Activated naive CD8-positive, alpha-beta T cell (primary cell): ENCODE data around the gene TNNI3K.
"Not testable (repeated sequence)": the region's sequence is repeated elsewhere in the genome, so short reads cannot be mapped to it uniquely, and the experiment has no call there.

ENCODE experiments used
- H3K27ac Mint-ChIP-seq: one replicate; pipeline ENCODE4 v1.8.0; 2021; ENCODE audit warnings: mixed read lengths
- H3K27me3 Mint-ChIP-seq: one replicate; pipeline ENCODE4 v1.8.0; 2021; ENCODE audit warnings: mixed read lengths
- H3K36me3 Mint-ChIP-seq: one replicate; pipeline ENCODE4 v1.8.0; 2021; ENCODE audit warnings: mixed read lengths
- H3K4me1 Mint-ChIP-seq: one replicate; pipeline ENCODE4 v1.8.0; 2021; ENCODE audit warnings: low read depth, mixed read lengths
- H3K4me3 Mint-ChIP-seq: one replicate; pipeline ENCODE4 v1.8.0; 2021; ENCODE audit warnings: mild to moderate bottlenecking, mixed read lengths
- H3K9me3 Mint-ChIP-seq: one replicate; pipeline ENCODE4 v1.8.0; 2021; ENCODE audit warnings: low read depth, mixed read lengths

The TNNI3K gene

GRCh38 chr1:74247881-74248528 lies 12.8 kb downstream of the TNNI3K start:
- H3K27me3 Mint-ChIP-seq: no peaks in the 10 kb centered on the region
- no peaks in the 10 kb centered on the region for H3K36me3 Mint-ChIP-seq
- H3K27ac Mint-ChIP-seq: no peak overlapping the region
- no peak overlapping the region for H3K4me3 Mint-ChIP-seq
- no peaks in the 10 kb centered on the region for H3K4me1 Mint-ChIP-seq
- no peaks in the 10 kb centered on the region for H3K9me3 Mint-ChIP-seq

DNA sequence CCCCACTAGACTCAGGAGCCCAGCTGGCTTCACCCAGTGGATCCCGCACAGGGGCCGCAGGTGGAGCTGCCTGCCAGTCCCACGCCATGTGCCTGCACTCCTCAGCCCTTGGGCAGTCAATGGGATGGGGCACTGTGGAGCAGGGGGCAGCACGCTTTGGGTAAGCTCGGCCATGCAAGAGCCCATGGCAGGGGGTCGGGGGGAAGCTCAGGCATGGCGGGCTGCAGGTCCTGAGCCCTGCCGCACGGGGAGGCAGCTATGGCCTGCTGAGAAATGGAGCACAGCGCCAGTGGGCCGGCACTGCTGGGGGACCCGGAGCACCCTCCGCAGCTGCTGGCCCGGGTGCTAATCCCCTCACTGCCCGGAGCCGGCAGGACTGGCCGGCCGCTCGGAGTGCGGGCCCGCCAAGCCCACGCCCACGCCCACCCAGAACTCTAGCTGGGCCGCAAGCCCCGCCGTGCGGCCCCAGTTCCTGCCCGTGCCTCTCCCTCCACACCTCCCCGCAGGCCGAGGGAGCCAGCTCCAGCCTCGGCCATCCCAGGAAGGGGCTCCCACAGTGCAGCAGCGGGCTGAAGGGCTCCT lies 18.1 kb downstream of the TNNI3K start:
- not testable (repeated sequence) for H3K4me3 Mint-ChIP-seq, H3K27ac Mint-ChIP-seq, H3K27me3 Mint-ChIP-seq, H3K9me3 Mint-ChIP-seq, H3K4me1 Mint-ChIP-seq, H3K36me3 Mint-ChIP-seq

DNA sequence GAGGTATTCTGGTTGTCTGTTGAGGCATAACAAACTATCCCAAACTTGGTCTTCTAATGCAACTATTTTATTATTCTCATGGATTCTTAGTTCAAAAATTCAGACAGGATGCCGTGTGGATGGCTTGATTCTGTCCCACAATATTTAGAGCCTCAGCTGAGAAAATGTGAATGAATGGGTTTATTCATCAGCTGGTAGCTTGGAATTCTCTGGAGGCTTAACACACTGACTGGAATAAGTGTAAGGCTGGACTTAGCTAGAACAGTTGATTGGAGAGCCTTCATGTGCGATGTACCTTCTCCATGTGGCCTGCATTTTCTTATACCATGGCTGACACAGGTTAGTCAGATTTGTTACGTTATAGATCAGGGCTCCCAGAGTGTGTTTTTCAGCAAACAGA lies 30.8 kb downstream of the TNNI3K start:
- H3K27ac Mint-ChIP-seq: no peak overlapping the region
- H3K9me3 Mint-ChIP-seq: no peaks in the 10 kb centered on the region
- H3K4me3 Mint-ChIP-seq: no peak overlapping the region
- H3K4me1 Mint-ChIP-seq: no peaks in the 10 kb centered on the region
- no peaks in the 10 kb centered on the region for H3K27me3 Mint-ChIP-seq
- peaks cover 2% of the 10 kb centered on the region for H3K36me3 Mint-ChIP-seq

GRCh38 chr1:74271503-74271902 lies 36.3 kb downstream of the TNNI3K start:
- H3K4me3 Mint-ChIP-seq: no peak overlapping the region
- H3K9me3 Mint-ChIP-seq: no peaks in the 10 kb centered on the region
- H3K4me1 Mint-ChIP-seq: no peaks in the 10 kb centered on the region
- H3K27ac Mint-ChIP-seq: no peak overlapping the region
- no peaks in the 10 kb centered on the region for H3K27me3 Mint-ChIP-seq
- H3K36me3 Mint-ChIP-seq: peaks cover 2% of the 10 kb centered on the region

DNA sequence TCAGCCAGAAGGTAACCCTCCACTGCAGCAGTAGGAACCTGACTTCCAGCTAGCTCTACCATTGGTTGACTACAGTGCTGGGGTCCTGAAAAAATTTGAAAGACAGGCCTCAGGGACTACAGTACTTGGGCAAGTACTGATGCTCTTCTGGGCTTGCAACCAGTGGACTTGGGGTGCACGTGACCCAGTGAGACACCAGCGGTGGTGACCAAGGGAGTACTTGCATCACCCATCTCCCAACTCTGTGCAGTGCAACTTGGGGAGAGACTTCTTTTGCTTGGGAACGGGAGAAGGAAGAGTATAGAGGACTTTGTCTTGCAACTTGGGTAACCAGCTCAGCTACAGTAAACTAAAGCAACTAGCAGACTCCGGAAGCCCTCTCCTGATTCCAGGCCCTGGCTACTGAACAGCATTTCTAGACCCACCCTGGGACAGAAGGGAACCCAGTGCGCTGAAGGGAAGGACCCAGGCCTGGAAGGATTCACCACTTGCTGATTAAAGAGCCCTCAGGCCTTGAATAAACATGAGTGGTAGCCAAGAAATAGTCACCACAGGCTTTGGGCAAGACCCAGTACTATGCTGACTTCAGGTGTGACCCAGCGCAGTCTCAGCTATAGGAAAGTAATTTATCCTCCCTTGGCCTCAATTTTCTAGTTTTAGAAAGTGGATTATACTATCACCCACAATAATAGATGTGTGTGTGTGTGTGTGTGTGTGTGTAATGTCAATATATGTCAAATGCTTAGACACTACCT lies 45.6 kb downstream of the TNNI3K start:
- no peaks in the 10 kb centered on the region for H3K4me1 Mint-ChIP-seq
- peaks cover 2% of the 10 kb centered on the region for H3K36me3 Mint-ChIP-seq
- no peak overlapping the region for H3K4me3 Mint-ChIP-seq
- no peaks in the 10 kb centered on the region for H3K27me3 Mint-ChIP-seq
- H3K9me3 Mint-ChIP-seq: no peaks in the 10 kb centered on the region
- H3K27ac Mint-ChIP-seq: no peak overlapping the region

- Mint-ChIP-seq H3K36me3 (peaks cover 2% of the 10 kb centered on the region), H3K9me3 (no peaks in the 10 kb centered on the region), H3K4me3 (no peak overlapping the region), H3K27me3 (no peaks in the 10 kb centered on the region), H3K27ac (no peak overlapping the region), H3K4me1 (no peaks in the 10 kb centered on the region)
These were observed 51.2 kb downstream of the TNNI3K start for GRCh38 chr1:74286414-74286813.

GRCh38 chr1:74314438-74314837 lies 79.3 kb downstream of the TNNI3K start:
- no peaks in the 10 kb centered on the region for H3K4me1 Mint-ChIP-seq
- no peaks in the 10 kb centered on the region for H3K36me3 Mint-ChIP-seq
- no peak overlapping the region for H3K27ac Mint-ChIP-seq
- H3K27me3 Mint-ChIP-seq: no peaks in the 10 kb centered on the region
- H3K4me3 Mint-ChIP-seq: no peak overlapping the region
- no peaks in the 10 kb centered on the region for H3K9me3 Mint-ChIP-seq

GRCh38 chr1:74316302-74316701 lies 81.1 kb downstream of the TNNI3K start:
- Mint-ChIP-seq H3K9me3 (no peaks in the 10 kb centered on the region), H3K4me3 (no peak overlapping the region), H3K36me3 (no peaks in the 10 kb centered on the region), H3K27ac (no peak overlapping the region), H3K4me1 (no peaks in the 10 kb centered on the region), H3K27me3 (no peaks in the 10 kb centered on the region)

- H3K36me3 Mint-ChIP-seq: no peaks in the 10 kb centered on the region
- H3K27me3 Mint-ChIP-seq: no peaks in the 10 kb centered on the region
- H3K4me1 Mint-ChIP-seq: no peaks in the 10 kb centered on the region
- H3K9me3 Mint-ChIP-seq: no peaks in the 10 kb centered on the region
- H3K4me3 Mint-ChIP-seq: no peak overlapping the region
- H3K27ac Mint-ChIP-seq: no peak overlapping the region
These were observed 82.5 kb downstream of the TNNI3K start for GRCh38 chr1:74317663-74318062.

- H3K36me3 Mint-ChIP-seq: no peaks in the 10 kb centered on the region
- no peaks in the 10 kb centered on the region for H3K9me3 Mint-ChIP-seq
- no peaks in the 10 kb centered on the region for H3K27me3 Mint-ChIP-seq
- H3K27ac Mint-ChIP-seq: no peak overlapping the region
- H3K4me3 Mint-ChIP-seq: no peak overlapping the region
- no peaks in the 10 kb centered on the region for H3K4me1 Mint-ChIP-seq
These were observed 88.8 kb downstream of the TNNI3K start for GRCh38 chr1:74323937-74324473.

GRCh38 chr1:74324684-74325448 lies 89.7 kb downstream of the TNNI3K start:
- no peaks in the 10 kb centered on the region for H3K36me3 Mint-ChIP-seq
- H3K9me3 Mint-ChIP-seq: no peaks in the 10 kb centered on the region
- no peak overlapping the region for H3K27ac Mint-ChIP-seq
- no peaks in the 10 kb centered on the region for H3K27me3 Mint-ChIP-seq
- H3K4me1 Mint-ChIP-seq: no peaks in the 10 kb centered on the region
- H3K4me3 Mint-ChIP-seq: no peak overlapping the region

- Mint-ChIP-seq H3K27ac (no peak overlapping the region), H3K9me3 (no peaks in the 10 kb centered on the region), H3K4me3 (no peak overlapping the region), H3K4me1 (no peaks in the 10 kb centered on the region), H3K36me3 (no peaks in the 10 kb centered on the region), H3K27me3 (no peaks in the 10 kb centered on the region)
These were observed 93.7 kb downstream of the TNNI3K start for GRCh38 chr1:74328851-74329250.

DNA sequence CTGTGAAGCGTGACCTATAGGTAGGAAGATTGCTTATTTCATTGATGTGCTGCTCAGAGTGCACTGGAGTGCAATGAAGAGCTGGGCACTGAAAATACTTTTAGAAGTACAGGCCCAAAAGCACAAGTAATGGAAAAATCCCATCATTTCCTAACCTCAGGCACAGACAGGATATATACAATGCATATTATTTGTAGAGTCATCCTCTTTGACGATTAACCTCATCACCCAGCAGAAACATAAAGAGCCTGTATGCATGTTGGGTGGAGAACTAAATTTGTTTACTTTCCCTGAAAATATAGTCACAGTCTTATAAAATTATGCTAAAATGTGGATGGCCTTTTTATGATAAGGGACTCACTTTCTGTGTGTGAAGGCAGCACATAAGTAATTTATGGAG lies 98.1 kb downstream of the TNNI3K start:
- Mint-ChIP-seq H3K4me1 (no peaks in the 10 kb centered on the region), H3K4me3 (no peak overlapping the region), H3K36me3 (no peaks in the 10 kb centered on the region), H3K27ac (no peak overlapping the region), H3K27me3 (no peaks in the 10 kb centered on the region), H3K9me3 (no peaks in the 10 kb centered on the region)

GRCh38 chr1:74334147-74334546 lies 99.0 kb downstream of the TNNI3K start:
- H3K4me3 Mint-ChIP-seq: no peak overlapping the region
- H3K9me3 Mint-ChIP-seq: no peaks in the 10 kb centered on the region
- H3K27me3 Mint-ChIP-seq: no peaks in the 10 kb centered on the region
- no peaks in the 10 kb centered on the region for H3K4me1 Mint-ChIP-seq
- H3K27ac Mint-ChIP-seq: no peak overlapping the region
- no peaks in the 10 kb centered on the region for H3K36me3 Mint-ChIP-seq

- Mint-ChIP-seq H3K27ac (no peak overlapping the region), H3K27me3 (no peaks in the 10 kb centered on the region), H3K9me3 (no peaks in the 10 kb centered on the region), H3K4me3 (no peak overlapping the region), H3K4me1 (no peaks in the 10 kb centered on the region), H3K36me3 (no peaks in the 10 kb centered on the region)
These were observed 105.5 kb downstream of the TNNI3K start for GRCh38 chr1:74340656-74341055.
